GM10847 (cell line): ENCODE results near the gene KDM4B.

ENCODE experiments used
- POLR2A ChIP-seq: IDR thresholded peaks from 2 replicates; pipeline ENCODE4 v1.6.1; 2011; ENCODE audit not compliant: insufficient read length; ENCODE audit errors: extremely low read depth

The KDM4B gene

DNA sequence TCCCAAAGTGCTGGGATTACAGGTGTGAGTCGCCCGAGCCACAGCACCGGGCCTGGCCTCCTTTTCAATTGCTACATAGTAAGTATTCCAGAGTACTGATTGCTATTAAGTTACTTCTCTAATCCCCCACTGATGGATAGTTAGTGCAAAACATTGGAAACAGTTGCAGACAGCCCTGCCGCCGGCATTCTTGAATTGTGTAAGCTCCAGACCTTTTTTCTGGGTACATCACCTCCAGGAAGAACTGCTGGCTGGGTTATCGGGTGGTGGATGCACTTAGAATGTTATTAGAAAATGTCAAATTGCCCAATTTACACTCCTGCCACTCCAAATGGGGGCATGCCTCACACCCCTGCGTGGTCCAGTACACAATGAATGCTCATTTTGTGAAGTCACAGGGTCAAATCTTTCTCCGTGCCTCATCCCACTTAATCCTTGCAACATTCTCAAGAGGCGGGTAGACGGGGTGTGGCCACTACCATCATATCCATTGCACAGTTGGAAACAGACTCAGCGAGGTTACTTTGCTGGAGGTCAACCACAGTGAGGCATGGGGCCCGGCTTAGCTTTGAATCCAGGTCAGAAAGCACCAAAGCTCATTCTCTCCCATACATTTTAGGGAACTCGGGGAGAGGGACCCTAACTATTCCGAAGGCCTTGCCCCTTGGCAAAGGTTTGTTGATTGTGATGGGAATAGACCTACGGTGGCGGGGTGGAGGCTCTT, 1.0 kb upstream of the KDM4B start:
- TF ChIP-seq POLR2A: no peak

DNA sequence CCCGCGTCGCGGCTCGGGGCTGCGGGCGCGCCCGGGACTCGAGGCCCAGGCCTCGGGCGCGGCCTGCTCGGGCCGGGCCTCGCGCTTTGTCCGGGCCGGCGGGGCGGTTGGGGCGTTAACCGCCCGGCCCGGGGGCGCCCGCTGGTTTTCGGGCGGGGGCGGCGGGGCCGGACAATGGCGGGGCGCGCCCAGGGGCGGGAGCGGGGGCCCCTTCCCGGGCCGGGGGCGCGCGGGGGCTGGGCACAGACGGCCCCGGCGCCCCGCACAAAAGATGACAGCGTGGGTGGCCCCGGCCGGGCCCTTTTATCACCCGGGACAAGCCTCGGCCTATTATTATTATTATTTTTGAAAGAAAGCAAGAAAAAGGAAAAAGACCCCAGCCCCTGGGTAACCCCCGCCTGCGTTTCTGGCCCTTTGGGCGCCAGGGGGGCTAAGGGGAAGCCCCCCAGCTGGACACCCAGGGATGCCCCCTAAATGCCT, 419 bp downstream of the KDM4B start:
- TF ChIP-seq POLR2A: no peak

DNA sequence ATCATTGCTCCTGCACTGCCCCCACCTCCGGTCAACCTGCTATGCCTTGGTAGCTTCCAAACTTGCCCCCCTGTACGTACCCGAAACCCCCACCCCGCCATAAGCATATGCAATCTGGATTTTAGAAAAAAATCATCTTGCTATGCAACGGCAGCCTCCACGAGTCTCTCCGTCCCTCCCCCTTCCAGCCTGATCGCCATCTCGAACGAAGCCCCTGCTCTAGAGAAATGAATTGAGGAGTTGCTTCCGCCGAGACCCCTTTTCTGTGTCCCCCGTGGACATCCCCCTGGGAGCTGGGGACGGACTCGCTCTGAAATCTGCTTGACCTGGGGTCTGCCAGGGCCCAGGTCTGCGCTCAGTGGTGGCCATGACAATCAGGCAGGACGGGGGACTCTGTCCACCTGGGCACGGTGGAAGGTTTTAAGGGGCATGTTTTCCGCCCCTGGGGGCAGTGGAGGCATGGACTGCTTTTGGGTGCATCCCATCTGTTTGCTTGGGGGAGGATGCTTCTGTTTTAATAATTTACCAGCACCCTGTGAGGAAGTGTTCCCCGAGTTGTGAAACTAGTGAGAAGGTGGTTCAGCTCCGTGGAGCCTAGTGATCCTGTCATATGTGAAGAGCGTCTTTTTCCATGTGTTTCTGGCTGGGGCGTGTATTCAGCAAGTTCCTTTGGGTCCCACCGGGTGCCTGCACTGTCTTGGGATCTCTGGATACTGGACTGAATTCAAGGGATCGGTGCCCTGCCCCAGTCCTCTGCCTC, 1.0 kb downstream of the KDM4B start:
- no peak for TF ChIP-seq POLR2A

DNA sequence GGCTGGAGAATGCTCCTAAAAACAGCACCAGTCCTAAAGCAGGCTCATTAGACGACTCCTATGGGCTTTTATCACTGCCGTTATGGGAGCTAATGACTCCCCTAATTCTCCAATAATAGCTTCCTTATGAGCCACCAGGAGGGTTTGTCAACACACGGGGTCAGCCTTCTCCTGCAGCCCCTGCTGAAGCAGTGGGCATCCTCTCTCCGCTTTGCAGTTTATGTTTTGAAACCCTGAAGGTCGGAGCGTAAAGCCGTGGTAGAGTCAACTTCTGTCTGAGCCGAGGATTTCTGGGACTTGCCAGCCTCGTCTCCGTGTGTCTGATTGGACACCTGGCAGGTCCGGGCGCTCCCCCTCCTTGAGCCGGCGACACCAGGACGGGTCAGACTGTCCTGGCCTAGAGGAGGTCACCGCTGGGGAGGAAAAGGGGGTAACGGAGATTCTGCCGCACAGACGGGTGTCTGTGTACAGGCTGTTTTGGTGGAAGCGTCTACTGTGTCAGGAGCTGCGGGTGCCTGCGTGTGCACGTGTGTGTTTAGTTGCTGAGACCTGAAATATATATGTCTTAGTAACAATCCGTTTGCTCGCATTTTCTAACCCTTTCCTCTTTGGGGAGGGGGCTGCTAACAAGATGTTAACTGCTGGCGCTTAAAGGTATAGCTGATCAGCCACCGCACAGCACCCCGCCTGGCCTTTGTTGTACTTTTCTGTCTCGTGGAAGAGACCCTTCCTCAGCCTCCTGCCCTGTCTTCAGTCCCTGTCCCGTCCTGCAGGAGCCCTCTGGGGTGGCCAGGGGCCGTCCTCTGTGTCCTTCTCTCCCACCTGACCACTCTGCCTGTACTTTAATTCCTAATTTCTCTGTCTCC, 1.9 kb downstream of the KDM4B start:
- no peak for TF ChIP-seq POLR2A

DNA sequence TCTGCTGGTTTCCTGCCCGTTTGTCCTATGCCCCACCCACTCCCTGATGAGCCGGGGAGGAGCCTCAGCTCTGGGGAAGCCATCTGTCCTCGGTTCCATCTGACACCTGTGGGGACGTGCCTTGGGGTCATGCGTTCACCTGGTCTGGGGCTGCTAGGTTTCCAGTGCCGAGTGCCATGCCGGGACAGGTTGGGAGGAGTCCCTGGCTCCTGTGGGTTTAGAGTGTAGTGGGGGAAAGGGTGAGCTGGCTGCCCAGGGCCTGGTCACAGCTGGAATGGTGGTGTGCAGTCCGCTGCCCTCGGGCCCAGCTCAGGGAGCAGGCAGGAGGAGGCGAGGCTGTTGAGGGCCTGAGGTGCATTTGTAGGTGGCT, 2.5 kb downstream of the KDM4B start:
- no peak for TF ChIP-seq POLR2A

DNA sequence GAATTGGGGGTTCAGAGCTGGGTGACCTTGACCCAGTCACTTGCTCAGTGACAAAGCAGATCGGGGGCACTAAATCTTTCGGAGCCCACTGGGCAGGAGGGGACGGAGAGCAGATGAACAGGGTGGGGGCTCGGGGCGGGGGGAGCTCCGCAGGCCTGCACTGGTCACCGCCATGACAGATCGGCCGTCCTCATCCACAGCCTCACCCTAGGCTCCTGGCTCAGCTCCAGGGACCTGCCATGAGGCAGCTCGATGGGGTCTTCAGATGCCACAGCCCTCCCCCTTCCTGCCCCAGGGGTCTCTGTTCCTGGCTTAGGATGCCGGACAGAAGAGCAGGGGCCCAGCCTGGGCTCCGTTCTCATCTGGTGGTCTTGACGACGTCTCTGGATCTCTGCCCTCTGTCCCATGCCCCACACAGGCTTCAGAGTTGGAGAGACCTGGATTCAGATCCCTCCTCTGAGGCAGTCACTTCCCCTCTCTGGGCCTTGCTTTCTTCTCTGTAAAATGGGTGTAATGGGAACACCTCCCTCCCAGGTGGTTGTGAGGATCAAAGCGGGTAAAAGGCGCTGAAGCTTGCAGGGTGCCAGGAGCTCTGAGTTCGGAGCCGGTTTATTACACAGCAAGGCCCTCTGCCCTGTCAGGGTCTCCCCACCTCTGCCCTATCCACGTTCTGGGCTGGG, 3.0 kb downstream of the KDM4B start:
- no peak for TF ChIP-seq POLR2A

DNA sequence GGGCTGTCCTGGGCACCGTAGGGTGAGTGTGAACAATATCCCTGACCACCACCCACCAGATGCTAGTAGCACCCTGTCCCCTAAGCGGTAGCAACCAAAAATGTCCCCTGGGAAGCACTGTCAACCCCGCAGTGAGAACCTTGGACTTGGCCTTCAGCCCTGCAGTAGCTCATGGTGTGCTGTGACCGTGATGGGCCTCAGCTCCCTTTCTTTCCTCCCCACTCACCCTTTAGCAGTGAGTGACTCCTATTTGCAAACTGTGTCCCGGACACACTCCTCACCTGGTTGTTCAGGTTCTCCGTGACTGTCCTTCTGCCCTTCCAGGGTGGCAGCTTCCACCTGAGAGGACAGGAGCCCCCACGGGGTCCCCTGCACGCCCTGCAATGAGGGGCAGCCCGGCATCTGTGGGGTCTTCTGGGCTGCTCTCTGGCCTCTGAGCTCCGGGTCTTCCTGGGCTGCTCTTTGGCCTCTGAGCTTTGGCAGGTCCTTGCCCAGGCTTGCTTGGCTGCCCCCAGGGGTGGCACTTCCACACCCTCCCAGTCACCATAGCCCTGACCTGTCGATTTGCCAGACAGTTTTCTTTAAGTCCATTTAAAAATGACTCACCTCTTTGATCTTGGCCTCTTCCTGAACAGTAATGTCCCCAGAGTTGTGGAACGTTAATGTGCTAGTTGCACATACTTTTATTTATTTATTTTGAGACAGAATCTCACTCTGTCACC, 3.8 kb downstream of the KDM4B start:
- no peak for TF ChIP-seq POLR2A

DNA sequence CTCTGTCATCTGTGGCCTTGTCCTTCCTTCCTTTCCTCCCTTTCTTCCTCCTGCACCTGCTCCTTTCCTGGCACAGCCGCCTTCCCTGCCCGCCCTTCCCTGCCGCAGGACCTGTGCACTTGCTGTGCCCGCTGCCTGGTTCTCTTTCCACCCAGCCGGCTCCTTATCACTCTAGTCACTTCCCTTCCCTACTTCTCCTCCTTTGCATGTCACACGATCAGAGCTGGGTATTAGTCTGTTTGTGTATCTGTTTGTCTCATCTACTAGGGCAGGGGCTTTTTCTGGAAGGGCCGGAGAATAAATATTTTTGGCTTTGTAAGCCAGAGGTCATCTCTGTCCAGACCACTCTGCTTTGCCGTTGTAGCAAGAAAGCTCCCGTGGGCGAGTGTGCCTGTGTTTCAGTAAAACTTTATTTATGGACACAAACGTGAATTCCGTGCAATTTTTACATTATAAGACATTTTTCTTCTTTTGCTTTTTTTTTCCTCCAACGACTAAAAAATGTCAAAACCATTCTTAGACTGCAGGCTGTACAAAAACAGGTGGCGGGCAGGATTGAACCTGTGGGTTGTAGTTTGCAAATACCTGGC, 6.1 kb downstream of the KDM4B start:
- no peak for TF ChIP-seq POLR2A

DNA sequence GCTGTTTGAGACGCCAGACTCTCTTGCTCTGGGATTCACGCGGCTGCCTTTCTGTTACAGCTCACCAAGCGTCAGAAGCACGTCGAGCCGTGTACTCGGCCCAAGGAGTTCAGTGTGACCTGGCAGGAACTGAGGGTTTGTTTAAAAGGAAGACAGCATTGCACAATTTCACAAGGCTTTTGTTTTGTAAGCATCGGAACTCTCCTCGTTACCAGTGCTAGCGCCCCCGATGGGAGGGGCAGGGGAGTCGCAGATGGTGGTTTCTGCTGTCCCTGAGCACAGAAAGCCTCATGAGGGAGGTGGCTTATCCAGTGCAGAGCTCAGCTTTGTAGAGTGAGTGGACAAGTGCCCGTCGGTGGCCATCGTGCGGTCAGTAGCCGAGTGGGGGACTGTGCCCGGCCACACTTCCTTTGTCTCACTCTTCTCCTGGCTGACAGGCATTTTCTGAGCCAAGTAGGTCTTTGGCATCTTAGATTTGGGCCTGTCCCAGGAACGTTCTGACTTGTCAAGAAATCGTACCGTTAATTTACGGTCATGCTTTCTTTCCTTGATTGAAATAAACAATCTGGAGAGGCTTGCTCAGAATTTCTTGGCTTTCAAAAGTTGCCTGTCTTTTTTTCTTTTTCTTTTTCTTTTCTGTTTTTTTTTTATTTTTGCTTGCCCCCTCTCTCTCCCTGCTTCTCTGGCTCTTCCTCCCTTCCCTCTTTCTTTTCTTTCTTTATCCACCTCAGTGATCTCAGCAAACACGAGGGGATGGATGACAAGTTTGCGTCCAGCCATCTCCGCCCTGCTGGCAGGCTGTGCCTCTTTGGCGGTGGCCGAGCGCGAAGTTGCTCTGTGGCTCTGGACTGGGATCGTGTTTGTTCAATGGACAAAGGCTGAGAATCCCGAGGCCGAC, 7.7 kb downstream of the KDM4B start:
- TF ChIP-seq POLR2A: no peak

DNA sequence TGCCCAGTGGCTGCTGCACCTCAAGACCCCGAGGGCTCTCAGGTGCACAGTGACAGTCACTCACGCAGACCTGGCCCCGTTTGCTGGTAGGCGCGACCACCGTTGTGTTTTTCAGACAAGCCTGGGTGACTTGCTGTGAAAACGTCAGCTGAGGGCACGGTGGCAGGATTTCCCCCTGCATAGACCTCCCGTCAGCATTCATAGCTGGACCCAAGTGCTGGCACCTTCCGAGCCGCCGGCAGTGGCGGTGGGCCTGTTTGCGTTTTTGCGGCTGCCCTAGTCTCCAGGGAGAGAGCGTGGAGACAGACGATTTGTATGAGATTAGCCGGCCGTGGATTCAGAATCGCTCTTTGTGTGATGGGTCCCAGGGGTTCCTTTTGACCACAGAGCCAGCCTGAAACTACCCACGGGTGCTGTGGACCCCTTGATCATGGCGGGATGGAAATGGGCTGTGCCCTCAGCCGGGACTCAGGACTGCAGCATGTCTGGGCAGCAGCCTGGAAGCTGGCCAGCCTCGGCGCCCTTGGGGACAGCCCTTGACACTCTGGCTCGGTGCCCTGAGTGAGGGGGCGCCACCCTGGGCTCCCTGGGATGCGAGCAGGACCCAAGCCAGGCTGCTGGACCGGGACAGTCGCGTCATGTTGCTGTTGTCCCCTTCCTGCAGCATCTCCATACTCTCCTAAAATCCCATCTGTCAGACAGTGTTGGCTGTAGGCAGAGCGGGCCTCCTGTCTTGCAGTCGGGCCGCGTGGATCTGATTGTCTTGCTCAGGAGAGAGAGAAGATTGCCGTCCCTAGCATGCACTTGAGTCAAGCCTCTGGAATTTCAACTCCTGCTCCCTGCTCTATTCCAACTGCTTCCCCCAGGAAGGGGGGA, 8.6 kb downstream of the KDM4B start:
- TF ChIP-seq POLR2A: no peak

DNA sequence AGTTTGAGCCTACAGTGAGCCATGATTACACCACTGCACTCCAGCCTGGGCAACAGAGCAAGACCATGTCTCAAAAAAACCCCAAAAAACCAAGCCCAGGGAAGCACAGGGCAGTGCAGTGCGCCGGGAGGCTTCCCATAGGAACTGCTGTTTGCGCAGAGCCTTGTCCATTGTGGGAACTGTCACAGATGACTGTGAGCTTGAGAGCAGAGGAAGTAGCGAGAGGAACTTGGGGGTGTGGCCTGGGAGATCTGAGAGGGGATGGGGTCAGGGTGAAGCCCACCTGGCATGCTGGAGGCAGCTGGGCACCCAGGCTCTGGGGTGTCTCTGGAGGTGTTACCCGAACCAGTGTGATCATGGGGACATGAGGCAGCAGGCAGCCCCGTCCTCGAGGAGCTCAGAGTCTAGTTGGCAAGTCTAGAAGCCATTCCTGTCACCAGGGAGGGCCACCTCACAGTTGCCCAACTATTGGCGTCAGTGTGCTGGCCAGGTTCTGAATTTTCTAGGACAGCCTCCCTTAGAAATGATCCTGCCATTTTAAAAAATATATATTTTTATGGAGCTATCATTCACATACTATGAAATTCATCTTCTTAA, 10.4 kb downstream of the KDM4B start:
- no peak for TF ChIP-seq POLR2A

DNA sequence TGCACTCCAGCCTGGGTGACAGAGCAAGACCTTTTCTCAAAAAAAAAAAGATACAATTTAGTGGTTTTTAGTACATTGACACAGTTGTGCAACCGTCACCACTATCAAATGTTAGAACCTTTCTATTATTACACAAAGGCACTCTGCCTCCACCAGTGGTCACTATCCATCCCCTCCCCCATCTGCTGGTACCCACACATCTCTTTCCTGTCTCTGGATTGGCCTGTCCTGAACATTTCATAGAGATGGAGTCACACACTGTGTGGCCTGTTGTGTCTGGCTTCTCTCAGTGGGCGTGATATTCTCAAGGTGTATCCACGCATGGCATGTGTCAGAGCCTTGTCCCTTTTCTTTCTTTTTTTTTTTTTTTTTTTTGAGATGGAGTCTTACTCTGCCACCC, 11.2 kb downstream of the KDM4B start:
- no peak for TF ChIP-seq POLR2A
